SK-N-SH (cell line): Measurements from ENCODE around the gene IL22. TPM values are rescaled to one million over a fixed set of nuclear protein-coding genes. Genes with fewer than 3 reads are reported as not detected.

Source experiments
- CTCF ChIA-PET: fragments of 300-600, 350-600 bp; formaldehyde crosslinking; extraction: SDS; loops from one replicate; lab custom pipeline; 2021; lab: Yijun Ruan, JAX
- POLR2A ChIA-PET: fragments of 350-600 bp; sonication (Branson Sonifier 250); formaldehyde crosslinking; extraction: SDS; loops from one replicate; lab custom pipeline; 2020; ENCODE audit warnings: antibody characterized with exemption, inconsistent platforms; lab: Yijun Ruan, JAX
- DNase-seq: peaks from one replicate; pipeline ENCODE4 v3.0.0; 2012
- H2AFZ ChIP-seq: fragments of 200-600 bp; sonication (generic); 2 replicates; pipeline ENCODE4 v1.8.1; 2016; ENCODE audit warnings: antibody characterized with exemption, mild to moderate bottlenecking, low read depth
- H3F3A ChIP-seq: fragments of 200-600 bp; sonication (generic); replicated peaks from 2 replicates; pipeline ENCODE3; 2016; ENCODE audit warnings: antibody characterized with exemption, mild to moderate bottlenecking; ENCODE audit not compliant: insufficient read depth
- H3K27ac ChIP-seq, 2 experiments: fragments of 200-500 bp in 1 of 2; fragments of 200-600 bp in 1 of 2; sonication (Bioruptor generic) in 1 of 2; sonication (generic), shearing (Covaris generic) in 1 of 2; 2 replicates each; pipeline versions ENCODE4 v1.5.1 to v1.6.1; 2014 to 2016; ENCODE audit warnings: low read depth in 2 of 2, inconsistent platforms in 1 of 2, low read length in 1 of 2, mild to moderate bottlenecking in 1 of 2, mixed read lengths in 1 of 2
- H3K27me3 ChIP-seq: fragments of 200-600 bp; sonication (generic), shearing (Covaris generic); 2 replicates; pipeline ENCODE4 v1.6.1; 2016; ENCODE audit warnings: mixed run types; ENCODE audit not compliant: insufficient read depth
- H3K36me3 ChIP-seq, 2 experiments: fragments of 200-500 bp in 1 of 2; fragments of 200-600 bp in 1 of 2; sonication (Bioruptor generic) in 1 of 2; sonication (generic) in 1 of 2; replicated peaks in 1 of 2; 2 replicates each; pipeline versions ENCODE3 to v1.5.1; 2014 to 2016; ENCODE audit warnings: low read length in 1 of 2, mild to moderate bottlenecking in 1 of 2; ENCODE audit not compliant: insufficient read depth in 2 of 2, control insufficient read depth in 1 of 2
- H3K4me1 ChIP-seq, 2 experiments: fragments of 200-500 bp in 1 of 2; fragments of 200-600 bp in 1 of 2; sonication (Bioruptor generic) in 1 of 2; sonication (generic), shearing (Covaris generic) in 1 of 2; 2 replicates each; pipeline versions ENCODE4 v1.5.1 to v1.6.1; 2014 to 2016; ENCODE audit warnings: low read depth in 1 of 2, low read length in 1 of 2, mixed run types in 1 of 2; ENCODE audit not compliant: insufficient read depth in 2 of 2, control insufficient read depth in 1 of 2
- H3K4me2 ChIP-seq: fragments of 200-600 bp; sonication (generic), shearing (Covaris generic); 2 replicates; pipeline ENCODE4 v1.6.1; 2017; ENCODE audit warnings: mixed run types
- H3K4me3 ChIP-seq, 2 experiments: fragments of 200-500 bp in 1 of 2; fragments of 200-600 bp in 1 of 2; sonication (Bioruptor generic) in 1 of 2; sonication (generic), shearing (Covaris generic) in 1 of 2; 2 replicates each; pipeline versions ENCODE4 v1.5.1 to v1.8.1; 2014 to 2016; ENCODE audit warnings: low read depth in 2 of 2, inconsistent platforms in 1 of 2, low read length in 1 of 2, mild to moderate bottlenecking in 1 of 2, mixed read lengths in 1 of 2, moderate library complexity in 1 of 2
- H3K79me2 ChIP-seq: fragments of 200-600 bp; sonication (generic); 2 replicates; pipeline ENCODE4 v1.8.1; 2017; ENCODE audit warnings: mild to moderate bottlenecking; ENCODE audit not compliant: insufficient read depth
- H3K9ac ChIP-seq: fragments of 200-600 bp; sonication (generic); 2 replicates; pipeline ENCODE4 v1.6.1; 2017; ENCODE audit warnings: mixed run types
- H3K9me2 ChIP-seq: fragments of 200-600 bp; sonication (generic); 2 replicates; pipeline ENCODE4 v1.6.1; 2017; ENCODE audit warnings: mixed run types
- H3K9me3 ChIP-seq: fragments of 200-600 bp; sonication (generic); 2 replicates; pipeline ENCODE4 v1.6.1; 2017; ENCODE audit warnings: mixed run types, mild to moderate bottlenecking, moderate library complexity
- H4K20me1 ChIP-seq: fragments of 200-600 bp; sonication (generic); 2 replicates; pipeline ENCODE4 v1.6.1; 2017; ENCODE audit warnings: mild to moderate bottlenecking, mixed run types; ENCODE audit not compliant: insufficient read depth
- CTCF ChIP-seq: fragments of 200-600 bp; sonication (generic); IDR thresholded peaks from 2 replicates; pipeline ENCODE4 v1.6.1; 2017; ENCODE audit warnings: antibody characterized with exemption, mild to moderate bottlenecking, moderate library complexity
- ELF1 ChIP-seq: IDR thresholded peaks from 2 replicates; pipeline ENCODE4 v1.4.0; 2012
- FOXJ3 ChIP-seq: sonication (generic); formaldehyde crosslinking; IDR thresholded peaks from 2 replicates; pipeline ENCODE4 v1.5.1; 2020; ENCODE audit warnings: mild to moderate bottlenecking, missing genetic modification reagents
- FOXM1 ChIP-seq: IDR thresholded peaks from 2 replicates; pipeline ENCODE4 v1.4.0; 2012; ENCODE audit warnings: low read depth, mild to moderate bottlenecking
- GABPA ChIP-seq: IDR thresholded peaks from 2 replicates; pipeline ENCODE4 v1.4.0; 2012; ENCODE audit warnings: low read depth, mild to moderate bottlenecking
- GATA2 ChIP-seq: sonication (generic); formaldehyde crosslinking; IDR thresholded peaks from 2 replicates; pipeline ENCODE4 v1.5.0; 2020; ENCODE audit warnings: mild to moderate bottlenecking, missing genetic modification reagents
- IRF3 ChIP-seq: fragments of 150-350 bp; IDR thresholded peaks from 2 replicates; pipeline ENCODE4 v1.6.1; 2016; ENCODE audit warnings: mild to moderate bottlenecking, low read depth, low read length
- MAX ChIP-seq: IDR thresholded peaks from 2 replicates; pipeline ENCODE4 v1.4.0; 2012; ENCODE audit warnings: low read depth
- MEF2A ChIP-seq: IDR thresholded peaks from 2 replicates; pipeline ENCODE4 v1.4.0; 2012; ENCODE audit warnings: low read depth, borderline replicate concordance
- MXI1 ChIP-seq: IDR thresholded peaks from 2 replicates; pipeline ENCODE4 v1.6.1; 2012; ENCODE audit warnings: mild to moderate bottlenecking, low read depth, low read length, improper control_type of control experiment
- PBX3 ChIP-seq: IDR thresholded peaks from 2 replicates; pipeline ENCODE4; 2012
- SIN3A ChIP-seq: IDR thresholded peaks from 2 replicates; pipeline ENCODE4 v1.6.1; 2012; ENCODE audit warnings: low read depth, mild to moderate bottlenecking, low read length, moderate library complexity, borderline replicate concordance
- TAF1 ChIP-seq: IDR thresholded peaks from 2 replicates; pipeline ENCODE4 v1.6.1; 2012; ENCODE audit warnings: low read depth, mild to moderate bottlenecking, low read length, moderate library complexity, borderline replicate concordance
- TCF12 ChIP-seq: IDR thresholded peaks from 2 replicates; pipeline ENCODE4 v1.4.0; 2012
- WGBS: methylation state at CpG from one replicate; pipeline ENCODE4 v1.1.6; 2017; ENCODE audit warnings: low lambda C conversion rate; 5-methylcytosine and 5-hydroxymethylcytosine counted together
- polyA plus RNA-seq, 3 experiments: library from polyadenylated mRNA; depleted of rRNA; stranded (reverse); fragments of >200 nt; gene quantifications; 2 replicates each; pipeline ENCODE4 v1.2.3, GENCODE V29; 2012
- TF ChIP-seq, protein P1 (sequence below): IDR thresholded peaks from 2 replicates; pipeline ENCODE4 v1.6.1; 2012; ENCODE audit warnings: mild to moderate bottlenecking, low read depth, low read length, moderate library complexity
- TF ChIP-seq, protein P2 (sequence below): IDR thresholded peaks from 2 replicates; pipeline ENCODE4 v1.4.0; 2012; ENCODE audit warnings: low read depth, borderline replicate concordance

IL22 gene
- polyA plus RNA-seq, 1 of the 3 experiments (the other 2 are of a cell fraction) = not detected

DNA sequence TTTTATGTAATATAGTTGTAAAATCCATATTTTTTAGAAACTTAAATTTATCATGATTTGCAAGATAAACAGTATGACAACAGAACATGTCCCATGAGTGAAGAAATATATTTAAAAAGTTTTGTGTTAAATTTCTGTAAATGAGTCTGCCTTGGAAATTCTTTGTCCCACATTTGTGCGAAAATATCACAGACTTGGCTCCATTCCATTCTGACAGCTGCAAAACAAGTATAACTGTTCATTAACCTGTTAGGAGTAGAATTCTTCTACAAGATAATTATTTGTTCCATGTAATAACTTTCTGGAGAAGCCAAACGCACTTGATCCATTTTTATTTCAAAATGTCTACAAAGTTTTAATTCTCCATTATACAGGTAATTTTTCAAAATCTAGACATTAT, 40.8 kb upstream of the IL22 start:
- H3K79me2 ChIP-seq = peaks cover 7% of the 10 kb centered on the region; the same call in 1 of the 2 replicates
- no peak overlapping the region for H3K4me2 ChIP-seq
- H3F3A ChIP-seq = no peaks in the 10 kb centered on the region
- no peak for DNase-seq
- H4K20me1 ChIP-seq = no peaks in the 10 kb centered on the region
- no peaks in the 10 kb centered on the region for H3K9me2 ChIP-seq
- POLR2A ChIA-PET = no interaction called here
- H3K36me3 ChIP-seq = peaks cover 13 to 21% of the 10 kb centered on the region in 2 experiments
- peaks cover 0 to 3% of the 10 kb centered on the region in 2 experiments; a peak in 2 of 4 replicates for H3K4me1 ChIP-seq
- no peaks in the 10 kb centered on the region for H3K27me3 ChIP-seq
- no peak overlapping the region for H3K9ac ChIP-seq
- H2AFZ ChIP-seq = no peak overlapping the region
- TF ChIP-seq TAF1 = no peak
- TF ChIP-seq, protein P1, sequence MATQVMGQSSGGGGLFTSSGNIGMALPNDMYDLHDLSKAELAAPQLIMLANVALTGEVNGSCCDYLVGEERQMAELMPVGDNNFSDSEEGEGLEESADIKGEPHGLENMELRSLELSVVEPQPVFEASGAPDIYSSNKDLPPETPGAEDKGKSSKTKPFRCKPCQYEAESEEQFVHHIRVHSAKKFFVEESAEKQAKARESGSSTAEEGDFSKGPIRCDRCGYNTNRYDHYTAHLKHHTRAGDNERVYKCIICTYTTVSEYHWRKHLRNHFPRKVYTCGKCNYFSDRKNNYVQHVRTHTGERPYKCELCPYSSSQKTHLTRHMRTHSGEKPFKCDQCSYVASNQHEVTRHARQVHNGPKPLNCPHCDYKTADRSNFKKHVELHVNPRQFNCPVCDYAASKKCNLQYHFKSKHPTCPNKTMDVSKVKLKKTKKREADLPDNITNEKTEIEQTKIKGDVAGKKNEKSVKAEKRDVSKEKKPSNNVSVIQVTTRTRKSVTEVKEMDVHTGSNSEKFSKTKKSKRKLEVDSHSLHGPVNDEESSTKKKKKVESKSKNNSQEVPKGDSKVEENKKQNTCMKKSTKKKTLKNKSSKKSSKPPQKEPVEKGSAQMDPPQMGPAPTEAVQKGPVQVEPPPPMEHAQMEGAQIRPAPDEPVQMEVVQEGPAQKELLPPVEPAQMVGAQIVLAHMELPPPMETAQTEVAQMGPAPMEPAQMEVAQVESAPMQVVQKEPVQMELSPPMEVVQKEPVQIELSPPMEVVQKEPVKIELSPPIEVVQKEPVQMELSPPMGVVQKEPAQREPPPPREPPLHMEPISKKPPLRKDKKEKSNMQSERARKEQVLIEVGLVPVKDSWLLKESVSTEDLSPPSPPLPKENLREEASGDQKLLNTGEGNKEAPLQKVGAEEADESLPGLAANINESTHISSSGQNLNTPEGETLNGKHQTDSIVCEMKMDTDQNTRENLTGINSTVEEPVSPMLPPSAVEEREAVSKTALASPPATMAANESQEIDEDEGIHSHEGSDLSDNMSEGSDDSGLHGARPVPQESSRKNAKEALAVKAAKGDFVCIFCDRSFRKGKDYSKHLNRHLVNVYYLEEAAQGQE = no peak
- no peak for TF ChIP-seq FOXJ3 (CRISPR knock-in tag)
- TF ChIP-seq MAX = no peak
- TF ChIP-seq GABPA = no peak
- TF ChIP-seq IRF3 = no peak
- no peak for TF ChIP-seq GATA2 (CRISPR knock-in tag)
- TF ChIP-seq ELF1 = no peak
- no peak for TF ChIP-seq MEF2A
- TF ChIP-seq SIN3A = no peak
- TF ChIP-seq PBX3 = no peak
- TF ChIP-seq TCF12 = no peak
- TF ChIP-seq CTCF = no peak
- TF ChIP-seq MXI1 = no peak
- TF ChIP-seq, protein P2, sequence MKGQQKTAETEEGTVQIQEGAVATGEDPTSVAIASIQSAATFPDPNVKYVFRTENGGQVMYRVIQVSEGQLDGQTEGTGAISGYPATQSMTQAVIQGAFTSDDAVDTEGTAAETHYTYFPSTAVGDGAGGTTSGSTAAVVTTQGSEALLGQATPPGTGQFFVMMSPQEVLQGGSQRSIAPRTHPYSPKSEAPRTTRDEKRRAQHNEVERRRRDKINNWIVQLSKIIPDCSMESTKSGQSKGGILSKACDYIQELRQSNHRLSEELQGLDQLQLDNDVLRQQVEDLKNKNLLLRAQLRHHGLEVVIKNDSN = no peak
- no peak for TF ChIP-seq FOXM1
- H3K9me3 ChIP-seq = no peaks in the 10 kb centered on the region
- WGBS = 86% methylated on average over 2 of the region's 2 CpGs
- no peak overlapping the region for H3K27ac ChIP-seq
- no peak overlapping the region for H3K4me3 ChIP-seq
- CTCF ChIA-PET = interaction anchor here (1.4 kb wide), 1 partner anchor 10 kb away, joined by 4 read pairs; no protein-coding TSS in a partner anchor
